Measurements from ENCODE around the gene TEX44. TPM values are rescaled to one million over a fixed set of nuclear protein-coding genes. Genes with fewer than 3 reads are reported as not detected.

The TEX44 gene
- total RNA-seq, 4 donors from 2014 or later = not detected

GRCh38 chr2:231614559-231615057 is 21.9 kb downstream of the TEX44 start:
- Histone ChIP-seq H3K27ac (peak overlapping the region; percentile 90 to 100 (median 98)), H3K4me1 (peaks cover 5 to 50% (median 38%) of the 10 kb centered on the region in 3 donors), H3K27me3 (no peaks in the 10 kb centered on the region), H3K4me3 (peak overlapping the region; percentile 10 to 55), H3K36me3 (no peaks in the 10 kb centered on the region), H3K9me3 (no peaks in the 10 kb centered on the region)
- peak; percentile 45 for TF ChIP-seq POLR2AphosphoS5 (IDR thresholded peaks at IDR 0.05)
- TF ChIP-seq EP300 (IDR thresholded peaks at IDR 0.05) = no peak
- peak in 1 of 2 donors; percentile 31 for TF ChIP-seq POLR2A (IDR thresholded peaks at IDR 0.05)
- no peak for TF ChIP-seq CTCF (IDR thresholded peaks at IDR 0.05)
- 8% methylated on average over 26 of the region's 46 CpGs; no CpG with 5 or more reads in 1 of the 2 donors for WGBS, 2 donors (ENCODE audit: low coverage in 1 of 2)
- peak; percentile 6 for ATAC-seq

GRCh38 chr2:231615058-231615671 is 22.5 kb downstream of the TEX44 start:
- Histone ChIP-seq H3K4me3 (peak overlapping the region; percentile 10 to 55), H3K36me3 (no peaks in the 10 kb centered on the region), H3K4me1 (peaks cover 5 to 50% (median 38%) of the 10 kb centered on the region in 3 donors), H3K9me3 (no peaks in the 10 kb centered on the region), H3K27ac (peak overlapping the region; percentile 90 to 100 (median 98)), H3K27me3 (no peaks in the 10 kb centered on the region)
- no peak for ATAC-seq
- WGBS, 2 donors (ENCODE audit: low coverage in 1 of 2) = 53 to 60% methylated on average over 1 to 8 of the region's 31 CpGs
- no peak for TF ChIP-seq EP300 (IDR thresholded peaks at IDR 0.05)
- no peak for TF ChIP-seq CTCF (IDR thresholded peaks at IDR 0.05)
- TF ChIP-seq POLR2A (IDR thresholded peaks at IDR 0.05) = no peak
- TF ChIP-seq POLR2AphosphoS5 (IDR thresholded peaks at IDR 0.05) = no peak

- TF ChIP-seq CTCF (IDR thresholded peaks at IDR 0.05) (no peak), EP300 (IDR thresholded peaks at IDR 0.05) (no peak), POLR2AphosphoS5 (IDR thresholded peaks at IDR 0.05) (no peak), POLR2A (IDR thresholded peaks at IDR 0.05) (no peak)
- H3K27ac ChIP-seq = peak overlapping the region in 2 of 4 donors; percentile 98 to 100
These were observed 23.6 kb downstream of the TEX44 start for GRCh38 chr2:231616296-231616695.

GRCh38 chr2:231617059-231617926 is 24.6 kb downstream of the TEX44 start:
- Histone ChIP-seq H3K9me3 (no peaks in the 10 kb centered on the region), H3K4me1 (peaks cover 5 to 50% (median 25%) of the 10 kb centered on the region in 3 donors), H3K27ac (peak overlapping the region in 2 of 4 donors; percentile 11 to 100), H3K4me3 (no peak overlapping the region), H3K36me3 (no peaks in the 10 kb centered on the region), H3K27me3 (no peaks in the 10 kb centered on the region)
- no peak for TF ChIP-seq CTCF (IDR thresholded peaks at IDR 0.05)
- no peak for TF ChIP-seq POLR2A (IDR thresholded peaks at IDR 0.05)
- no peak for TF ChIP-seq EP300 (IDR thresholded peaks at IDR 0.05)
- no peak for TF ChIP-seq POLR2AphosphoS5 (IDR thresholded peaks at IDR 0.05)
- no peak for ATAC-seq
- 57 to 82% methylated on average over 8 to 13 of the region's 13 CpGs for WGBS, 2 donors (ENCODE audit: low coverage in 1 of 2)

More at GRCh38 chr2:231616296-231616695, 23.6 kb downstream of the TEX44 start:
- no peak overlapping the region for H3K4me3 ChIP-seq
- no peaks in the 10 kb centered on the region for H3K9me3 ChIP-seq
- ATAC-seq = no peak
- no peaks in the 10 kb centered on the region for H3K27me3 ChIP-seq
- peaks cover 5 to 53% (median 35%) of the 10 kb centered on the region in 3 donors for H3K4me1 ChIP-seq
- 95% methylated on average over 4 of the region's 4 CpGs; no CpG with 5 or more reads in 1 of the 2 donors for WGBS, 2 donors (ENCODE audit: low coverage in 1 of 2)
- no peaks in the 10 kb centered on the region for H3K36me3 ChIP-seq
